ENCODE results near the gene C1RL.
"Not testable (repeated sequence)": the region's sequence is repeated elsewhere in the genome, so short reads cannot be mapped to it uniquely, and the experiment has no call there.

The C1RL gene

DNA sequence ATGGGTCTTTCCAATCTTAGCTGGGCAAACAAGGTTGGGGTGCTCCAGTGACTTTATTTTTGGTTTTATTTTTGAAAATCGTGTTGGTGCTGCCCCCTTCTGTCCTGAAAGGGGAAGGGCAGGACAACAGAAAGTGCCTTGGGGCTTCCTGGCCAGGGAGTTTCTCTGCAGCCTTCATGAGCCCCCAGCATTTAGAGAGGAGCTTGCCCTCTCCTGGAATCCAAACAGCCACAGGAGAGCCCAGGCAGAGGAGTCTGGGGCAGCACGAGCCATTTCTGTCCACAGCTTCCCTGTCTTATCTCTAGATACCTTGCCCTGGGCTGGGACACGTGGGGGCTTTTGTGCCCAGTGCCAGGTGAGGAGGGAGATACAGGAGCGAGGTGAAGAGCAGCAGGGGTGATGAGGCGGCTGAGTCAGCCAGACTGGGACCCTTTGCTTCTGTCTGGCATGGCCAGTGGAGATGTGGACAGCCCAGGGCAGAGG is 4.4 kb upstream of the C1RL start:
- peak; percentile 49 to 74 for DNase-seq

- no peak for DNase-seq
Measured at GRCh38 chr12:7112041-7112440, 3.0 kb upstream of the C1RL start.

GRCh38 chr12:7110661-7111060 is 1.6 kb upstream of the C1RL start:
- DNase-seq, result no peak

GRCh38 chr12:7109572-7109920 is 532 bp upstream of the C1RL start:
- DNase-seq, result no peak

DNA sequence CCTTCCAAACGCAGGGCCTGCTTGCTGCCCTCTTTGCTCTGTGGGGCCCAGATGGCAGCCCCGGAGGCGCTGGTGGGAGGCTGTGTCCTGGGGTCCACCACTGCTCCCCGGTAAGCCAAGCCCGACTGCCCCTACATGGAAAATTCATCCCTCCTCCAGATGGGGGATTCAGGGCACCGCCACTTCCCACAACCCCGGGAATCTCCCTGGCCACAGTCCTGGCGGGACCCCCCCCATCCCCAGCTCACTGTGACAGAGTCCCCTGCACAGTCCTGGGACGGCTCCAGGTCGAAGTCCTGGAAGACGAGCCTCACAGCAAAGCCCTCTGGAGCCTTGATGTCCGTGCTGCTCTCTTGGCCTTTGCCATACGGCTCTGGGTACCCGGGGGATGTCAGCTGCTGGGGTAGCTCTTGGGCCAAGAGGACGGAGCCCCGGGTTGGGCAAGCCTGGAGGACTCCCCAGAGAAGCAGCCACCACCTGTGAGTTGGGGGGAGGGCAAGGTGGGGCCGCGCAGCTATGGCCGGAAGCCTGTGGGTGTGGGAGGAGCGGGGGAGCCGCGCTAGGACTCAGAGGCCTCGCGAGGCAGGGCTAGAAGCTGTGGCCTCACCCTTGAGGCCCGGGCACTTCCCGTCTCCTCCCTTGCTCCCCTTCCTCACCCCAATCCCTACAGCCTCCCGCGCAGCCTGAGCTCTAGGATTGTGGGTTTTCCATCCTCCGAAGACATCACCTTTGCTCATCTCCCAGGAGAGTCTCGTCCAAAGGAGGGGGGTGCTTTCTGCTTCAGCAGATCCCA is 815 bp downstream of the C1RL start:
- DNase-seq, result peak; percentile 67 to 76

DNA sequence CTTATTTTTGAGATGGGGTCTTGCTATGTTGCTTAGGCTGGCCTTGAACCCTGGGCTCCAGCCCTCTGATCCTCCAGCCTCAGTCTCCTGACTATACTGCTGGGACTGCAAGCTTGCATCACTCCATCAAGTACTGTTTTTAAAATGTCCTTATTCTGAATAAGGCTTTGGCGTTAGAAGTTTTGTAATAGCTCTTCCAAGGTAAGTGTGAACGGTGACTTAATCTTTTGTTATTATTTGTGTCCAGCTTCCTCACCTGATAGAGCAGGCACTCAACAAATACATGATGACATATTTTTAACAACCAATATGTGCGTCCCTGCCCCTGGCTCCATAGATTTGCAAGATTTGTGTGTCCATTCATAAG is 1.4 kb downstream of the C1RL start:
- peak in 1 of 2 donors; percentile 8 for DNase-seq

- DNase-seq, result not testable (repeated sequence)
Measured at GRCh38 chr12:7107181-7107580, 1.8 kb downstream of the C1RL start.

GRCh38 chr12:7106082-7106481 is 2.9 kb downstream of the C1RL start:
- DNase-seq, result no peak

DNA sequence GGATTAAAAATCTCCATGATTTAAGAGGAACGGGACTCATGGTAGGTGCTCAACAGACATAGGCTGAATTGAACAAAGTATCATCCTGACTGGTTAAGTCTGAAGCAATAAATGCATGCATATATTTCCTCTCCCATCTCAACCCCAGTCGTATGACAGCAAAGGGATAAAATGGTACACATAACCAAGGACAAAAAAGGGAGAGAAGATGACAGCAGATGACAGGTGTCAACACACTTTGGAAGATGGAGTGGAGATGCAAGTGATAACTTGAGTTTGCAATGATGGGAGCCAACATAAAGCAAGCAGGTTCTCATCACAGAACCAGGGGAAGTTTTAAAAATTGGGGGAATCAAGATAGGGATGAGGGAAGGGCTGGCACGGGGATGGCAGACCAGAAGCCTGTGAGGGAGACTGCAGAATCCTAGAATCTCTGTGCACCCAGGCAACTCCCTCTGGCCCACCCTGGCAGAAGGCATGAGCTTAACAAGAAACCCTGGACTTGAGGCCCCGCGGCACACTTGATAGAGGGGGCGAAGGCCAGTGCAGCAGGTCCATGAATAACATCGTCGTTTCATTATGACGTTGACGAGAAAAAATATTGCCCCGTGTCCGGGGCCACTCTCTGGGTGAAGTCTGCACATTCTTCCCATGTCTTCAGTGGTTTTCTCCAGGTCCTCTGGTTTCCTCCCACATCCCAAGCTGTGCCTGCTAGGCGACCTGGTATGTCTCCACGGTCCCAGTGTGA is 5.0 kb downstream of the C1RL start:
- DNase-seq, result no peak

- no peak for DNase-seq
Measured at GRCh38 chr12:7102582-7102981, 6.4 kb downstream of the C1RL start.

GRCh38 chr12:7101694-7102131 is 7.3 kb downstream of the C1RL start:
- no peak for DNase-seq

GRCh38 chr12:7101047-7101693 is 7.8 kb downstream of the C1RL start:
- DNase-seq, result no peak

DNA sequence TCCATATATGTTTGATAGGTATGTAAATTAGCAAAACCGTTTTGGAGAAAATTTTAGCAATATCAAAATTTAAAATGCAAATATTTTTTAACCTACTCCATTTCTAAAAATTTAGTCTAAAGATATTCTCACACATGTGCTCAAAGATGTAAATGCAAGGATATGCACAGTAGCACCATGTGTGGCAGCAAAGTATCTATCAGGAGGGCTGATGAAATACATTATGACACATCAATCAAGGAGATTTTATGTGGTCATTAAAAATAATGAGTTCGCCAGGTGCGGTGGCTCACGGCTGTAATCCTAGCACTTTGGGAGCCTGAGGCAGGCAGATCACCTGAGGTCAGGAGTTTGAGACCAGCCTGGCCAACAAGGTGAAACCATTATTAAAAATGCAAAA is 8.8 kb downstream of the C1RL start:
- no peak for DNase-seq

DNA sequence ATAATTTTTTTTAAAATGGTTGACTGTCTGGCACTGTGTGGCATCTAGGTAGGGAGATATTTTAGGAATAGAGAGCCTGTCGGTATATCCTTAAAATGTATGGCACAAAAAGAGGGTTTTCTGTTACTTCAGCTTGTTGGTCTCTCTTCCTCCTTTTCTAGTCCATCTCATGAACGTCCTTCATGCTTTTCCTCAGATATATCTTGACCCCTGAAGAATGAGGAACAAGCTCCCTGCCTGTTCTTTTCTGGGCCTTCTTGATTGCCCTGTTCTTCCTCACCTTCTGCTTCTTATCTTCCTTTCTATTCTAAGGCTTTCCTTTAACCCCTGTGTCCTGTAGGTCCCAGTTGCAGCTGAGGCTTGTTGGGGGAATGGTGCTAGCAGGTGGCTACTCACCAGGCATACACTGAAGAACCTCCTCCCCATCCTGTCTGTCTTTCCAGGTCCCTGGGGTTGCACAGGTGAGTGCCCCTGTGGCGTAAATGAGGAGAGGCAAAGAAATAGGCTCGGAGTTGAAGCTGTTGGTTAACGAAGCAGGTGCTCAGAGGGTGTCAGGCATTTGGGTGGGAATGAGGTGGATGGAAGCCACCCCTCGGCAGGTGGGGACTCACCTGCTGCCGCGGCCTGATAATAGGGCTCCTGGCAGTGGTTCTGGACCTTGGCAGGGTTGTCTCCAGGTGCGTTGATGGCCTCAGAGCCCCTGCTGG is 9.6 kb downstream of the C1RL start:
- DNase-seq, result no peak

DNA sequence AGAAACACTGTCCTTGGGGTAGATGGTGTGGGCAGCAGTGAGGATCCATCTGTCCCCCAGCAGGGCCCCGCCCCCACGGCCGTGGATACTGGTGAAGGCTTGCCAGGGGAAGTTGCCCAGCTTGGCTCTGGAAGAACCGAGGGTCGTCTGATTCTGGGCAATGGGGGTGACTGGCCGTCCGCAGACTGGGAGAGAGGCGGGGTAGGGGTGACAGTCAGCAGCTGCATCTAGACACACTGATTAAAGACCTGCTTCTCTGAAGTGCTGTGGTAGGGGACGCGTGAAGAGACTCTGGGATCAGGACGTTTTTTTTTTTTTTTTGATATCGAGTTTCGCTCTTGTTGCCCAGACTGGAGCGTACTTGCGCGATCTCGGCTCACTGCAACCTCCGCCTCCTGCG is 12.0 kb downstream of the C1RL start:
- DNase-seq, result no peak

GRCh38 chr12:7096006-7096932 is 12.7 kb downstream of the C1RL start:
- no peak for DNase-seq

DNA sequence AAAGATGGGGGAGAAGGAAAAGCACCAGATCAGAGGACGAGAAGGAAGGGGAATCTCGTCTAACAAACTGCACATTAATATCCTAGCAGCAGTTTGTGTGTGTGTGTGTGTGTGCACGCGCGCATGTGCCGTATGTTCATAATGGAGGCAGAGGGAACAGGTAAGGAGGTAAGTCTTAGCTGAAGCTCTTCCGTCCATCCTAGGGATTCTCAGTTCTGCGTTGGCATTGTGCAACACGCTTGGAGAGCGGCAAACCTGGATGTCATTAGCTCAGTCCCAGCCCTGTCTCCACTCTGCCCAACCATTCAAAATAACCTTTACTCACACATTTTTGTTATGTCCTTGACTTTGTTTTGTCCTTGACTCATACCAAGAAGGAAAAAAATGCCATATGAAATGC is 15.1 kb downstream of the C1RL start:
- no peak for DNase-seq

- no peak for DNase-seq
Measured at GRCh38 chr12:7093486-7093885, 15.5 kb downstream of the C1RL start.

- no peak for DNase-seq
Measured at GRCh38 chr12:7092986-7093460, 16.0 kb downstream of the C1RL start.

- peak; percentile 62 to 74 for DNase-seq
Measured at GRCh38 chr12:7092229-7092985, 16.6 kb downstream of the C1RL start, which contains the start of gene C1R. Gene C1R, minus strand, starts transcription at chr12:7092445. Its CDS starts 57 bp downstream, at chr12:7092388.

DNA sequence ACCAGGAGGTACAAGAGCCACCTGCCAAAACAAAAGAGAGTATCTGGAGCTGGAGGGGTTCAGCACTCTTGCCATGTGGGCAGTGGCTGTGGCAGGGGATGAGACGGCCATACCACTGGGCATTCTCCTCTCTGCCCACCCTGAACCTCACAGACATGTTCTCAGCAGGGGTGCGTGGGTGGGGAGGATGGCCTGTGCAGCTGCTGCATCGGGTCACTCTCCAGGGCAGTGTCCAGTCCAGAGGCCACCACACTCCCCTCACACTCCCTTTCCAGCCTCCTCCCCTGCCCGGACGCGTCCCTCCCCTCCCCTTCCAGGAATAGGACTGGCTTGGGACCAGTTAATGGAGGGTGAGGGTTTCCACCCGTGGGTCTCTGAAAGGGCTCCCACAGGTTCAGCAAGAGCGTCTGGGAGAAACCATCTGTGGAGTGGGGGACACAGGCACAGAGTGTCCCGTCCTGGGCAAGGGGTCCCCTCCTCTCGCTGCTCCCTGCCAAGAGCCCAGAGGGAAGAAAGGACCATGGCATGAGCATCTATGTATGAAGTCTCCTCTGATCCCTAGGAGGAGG is 17.3 kb downstream of the C1RL start:
- DNase-seq, result peak in 1 of 2 donors; percentile 2
